HG03064 (cell line): Measurements from ENCODE around the gene SPANXN3.
"Not testable (repeated sequence)": the region's sequence is repeated elsewhere in the genome, so short reads cannot be mapped to it uniquely, and the experiment has no call there.

Experiments used
- ATAC-seq: cut with Tn5 transposase; IDR thresholded peaks from one replicate; pipeline ENCODE4 v1.9.1; 2021; ENCODE audit warnings: low read depth; ENCODE audit not compliant: unreplicated experiment

The SPANXN3 gene, protein sequence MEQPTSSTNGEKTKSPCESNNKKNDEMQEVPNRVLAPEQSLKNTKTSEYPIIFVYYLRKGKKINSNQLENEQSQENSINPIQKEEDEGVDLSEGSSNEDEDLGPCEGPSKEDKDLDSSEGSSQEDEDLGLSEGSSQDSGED

GRCh38 chrX:143517375-143517774 is at the start of gene SPANXN3:
Gene SPANXN3 (minus strand): TSS chrX:143517475. CDS start chrX:143517391, 84 bp downstream.
- ATAC-seq = not testable (repeated sequence)

- no peak for ATAC-seq
Observed at GRCh38 chrX:143536176-143536575, 18.9 kb upstream of the SPANXN3 start.

DNA sequence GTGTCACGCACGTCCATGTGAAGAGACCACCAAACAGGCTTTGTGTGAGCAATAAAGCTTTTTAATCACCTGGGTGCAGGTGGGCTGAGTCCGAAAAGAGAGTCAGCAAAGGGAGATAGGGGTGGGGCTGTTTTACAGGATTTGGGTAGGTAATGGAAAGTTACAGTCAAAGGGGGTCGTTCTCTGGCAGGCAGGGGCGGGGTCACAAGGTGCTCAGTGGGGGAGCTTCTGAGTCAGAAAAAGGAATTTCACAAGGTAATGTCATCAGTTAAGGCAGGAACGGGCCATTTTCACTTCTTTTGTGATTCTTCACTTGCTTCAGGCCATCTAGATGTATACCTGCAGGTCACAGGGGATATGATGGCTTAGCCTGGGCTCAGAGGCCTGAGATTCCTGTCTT is 15.1 kb downstream of the SPANXN3 start:
- ATAC-seq = not testable (repeated sequence)

DNA sequence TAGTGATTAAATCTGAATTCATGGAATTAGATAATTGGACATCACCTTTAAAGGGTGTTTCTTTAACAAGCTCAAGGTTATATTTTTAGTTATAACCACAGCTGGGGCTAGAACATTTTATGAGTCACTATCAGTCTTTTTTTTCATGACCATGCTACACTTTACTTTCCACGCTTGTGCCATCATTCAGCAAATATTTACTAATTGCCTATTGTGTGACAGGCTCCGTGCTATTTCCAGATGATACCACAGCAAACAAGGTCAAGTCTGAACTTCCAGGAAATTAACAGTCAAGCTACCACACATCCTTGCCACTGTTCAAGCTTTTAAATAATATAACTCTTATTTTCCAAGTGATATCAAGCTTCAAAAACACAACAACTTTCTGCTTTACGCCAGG is 16.5 kb downstream of the SPANXN3 start:
- ATAC-seq = no peak

- no peak for ATAC-seq
Observed at GRCh38 chrX:143486105-143486504, 31.2 kb downstream of the SPANXN3 start.

- no peak for ATAC-seq
Observed at GRCh38 chrX:143476751-143477150, 40.5 kb downstream of the SPANXN3 start.

DNA sequence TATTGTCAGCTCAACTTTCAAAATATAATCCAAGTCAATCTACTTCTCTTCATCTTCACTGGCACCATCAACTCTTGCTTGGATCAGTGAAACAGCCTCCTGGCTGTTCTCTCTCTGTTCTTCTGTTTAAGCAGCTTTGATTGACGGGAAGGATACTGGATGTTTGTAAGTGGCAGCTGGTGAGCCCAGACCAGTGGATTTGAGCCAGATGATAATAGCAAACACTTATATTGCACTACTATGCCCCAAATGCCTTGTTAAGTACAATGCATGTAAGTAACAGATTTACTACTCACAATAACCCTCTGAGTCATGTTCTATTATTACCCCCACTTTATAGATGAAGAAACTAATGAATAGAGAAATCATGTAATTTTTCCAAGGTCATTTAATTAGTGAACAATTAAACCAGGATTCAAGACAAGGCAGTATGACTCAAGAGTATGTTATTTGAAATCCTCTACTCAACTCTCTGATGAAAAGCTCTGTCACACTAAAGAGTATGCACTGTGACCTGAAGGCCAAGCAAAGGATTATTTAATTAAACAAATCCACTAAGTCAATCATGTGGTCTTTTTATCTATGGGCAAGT is 44.8 kb downstream of the SPANXN3 start:
- no peak for ATAC-seq

GRCh38 chrX:143466130-143466529 is 51.1 kb downstream of the SPANXN3 start:
- ATAC-seq = no peak

DNA sequence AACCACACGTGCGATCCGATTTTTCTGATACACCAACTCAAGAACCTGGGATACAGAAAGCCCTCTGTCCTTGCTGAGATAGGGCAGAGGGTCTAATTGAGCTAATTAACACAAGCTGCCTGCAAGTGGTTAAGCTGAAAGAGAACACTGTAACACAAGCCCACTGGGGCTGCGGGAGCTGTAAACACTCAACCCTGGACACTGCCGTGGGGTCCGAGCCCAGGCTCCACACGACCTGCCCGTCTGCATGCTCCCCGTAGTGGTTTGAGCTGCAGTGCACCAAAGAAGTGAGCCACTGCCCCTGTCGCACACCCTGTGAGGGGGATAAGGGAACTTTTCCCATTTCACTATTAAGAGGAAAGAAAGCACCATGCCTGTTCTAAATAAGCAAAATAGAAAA is 54.6 kb downstream of the SPANXN3 start:
- no peak for ATAC-seq

DNA sequence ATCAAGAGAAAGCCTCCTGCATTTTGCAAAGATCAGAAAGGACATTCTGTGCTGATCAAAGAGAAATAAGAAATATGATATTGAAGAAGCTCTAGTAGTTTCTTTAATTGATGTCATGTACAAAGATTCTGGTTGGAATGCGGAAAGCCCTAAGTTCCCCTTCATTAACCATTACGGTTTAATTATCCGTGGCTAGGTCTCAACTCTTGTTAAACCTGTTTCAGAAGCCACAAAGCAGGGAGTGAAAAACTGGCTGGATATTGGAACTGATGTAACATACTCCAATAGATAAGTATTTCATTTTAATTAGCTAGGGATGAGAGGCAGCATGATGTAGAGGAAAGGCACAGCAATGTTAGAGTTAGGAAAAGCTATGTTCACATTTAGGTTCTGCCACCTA is 55.7 kb downstream of the SPANXN3 start:
- no peak for ATAC-seq
